Measurements from ENCODE around the gene ANGPT4. TPM values are rescaled to one million over a fixed set of nuclear protein-coding genes. Genes with fewer than 3 reads are reported as not detected.

ANGPT4 gene
- total RNA-seq, 4 donors from 2014 or later = 0.04 to 0.15 (median 0.10) TPM; not detected in 1

DNA sequence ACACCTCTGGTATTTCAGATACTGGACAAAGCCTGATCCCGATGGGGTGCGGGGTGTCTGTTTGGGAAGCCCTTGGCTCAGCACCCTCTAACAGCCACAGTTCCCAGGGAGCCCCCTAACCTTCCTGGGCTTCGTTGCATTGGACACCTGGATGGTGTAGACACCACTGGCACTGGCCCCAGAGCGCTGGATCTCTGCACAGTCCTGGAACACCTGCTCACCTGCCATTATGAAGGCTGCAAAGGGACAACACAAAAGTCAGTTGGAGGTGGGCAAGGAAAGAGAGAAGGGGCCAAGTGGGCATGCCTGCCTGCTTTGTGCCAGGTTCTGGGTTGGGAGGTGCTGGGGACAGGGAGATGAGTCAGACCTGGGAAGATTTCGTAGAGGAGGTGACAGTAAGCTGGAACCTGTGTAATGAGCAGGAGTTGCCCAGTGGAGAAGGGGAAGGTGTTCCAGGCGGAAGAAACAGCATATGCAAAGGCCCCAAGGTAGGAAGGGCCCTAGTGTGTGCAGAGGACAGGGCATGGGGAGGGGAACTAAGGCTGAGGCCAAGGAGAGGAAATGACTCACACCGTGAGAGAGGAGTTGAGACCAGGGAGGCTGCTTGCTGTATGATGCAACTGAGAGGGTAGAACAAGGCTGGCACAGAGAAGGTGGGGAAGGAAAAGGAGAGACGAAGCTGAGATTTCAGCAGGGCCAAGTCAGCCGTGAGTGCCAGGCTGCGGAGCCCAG lies 34.9 kb downstream of the ANGPT4 start:
- no peak for DNase-seq
- TF ChIP-seq POLR2A (IDR thresholded peaks at IDR 0.05) = no peak
- TF ChIP-seq, protein P1, sequence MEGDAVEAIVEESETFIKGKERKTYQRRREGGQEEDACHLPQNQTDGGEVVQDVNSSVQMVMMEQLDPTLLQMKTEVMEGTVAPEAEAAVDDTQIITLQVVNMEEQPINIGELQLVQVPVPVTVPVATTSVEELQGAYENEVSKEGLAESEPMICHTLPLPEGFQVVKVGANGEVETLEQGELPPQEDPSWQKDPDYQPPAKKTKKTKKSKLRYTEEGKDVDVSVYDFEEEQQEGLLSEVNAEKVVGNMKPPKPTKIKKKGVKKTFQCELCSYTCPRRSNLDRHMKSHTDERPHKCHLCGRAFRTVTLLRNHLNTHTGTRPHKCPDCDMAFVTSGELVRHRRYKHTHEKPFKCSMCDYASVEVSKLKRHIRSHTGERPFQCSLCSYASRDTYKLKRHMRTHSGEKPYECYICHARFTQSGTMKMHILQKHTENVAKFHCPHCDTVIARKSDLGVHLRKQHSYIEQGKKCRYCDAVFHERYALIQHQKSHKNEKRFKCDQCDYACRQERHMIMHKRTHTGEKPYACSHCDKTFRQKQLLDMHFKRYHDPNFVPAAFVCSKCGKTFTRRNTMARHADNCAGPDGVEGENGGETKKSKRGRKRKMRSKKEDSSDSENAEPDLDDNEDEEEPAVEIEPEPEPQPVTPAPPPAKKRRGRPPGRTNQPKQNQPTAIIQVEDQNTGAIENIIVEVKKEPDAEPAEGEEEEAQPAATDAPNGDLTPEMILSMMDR (IDR thresholded peaks at IDR 0.05 in 4 of 5, conservative IDR thresholded peaks at IDR 0.05 in 1 of 5) = no peak
- no peaks in the 10 kb centered on the region for H3K9me3 ChIP-seq
- peaks cover 0 to 7% (median 3%) of the 10 kb centered on the region in 3 donors for H3K27me3 ChIP-seq
- intact Hi-C loops (cut with DNase I; ENCODE audit: low total_unique reads) = no loop called here
- H3K4me3 ChIP-seq = no peak overlapping the region
- H3K4me1 ChIP-seq = no peaks in the 10 kb centered on the region
- H3K36me3 ChIP-seq = no peaks in the 10 kb centered on the region
- no peak for ATAC-seq
- H3K27ac ChIP-seq = no peak overlapping the region
- in situ Hi-C loops (cut with MboI; ENCODE audit: low sequenced_read_pairs in 4 of 4) = no loop called here

DNA sequence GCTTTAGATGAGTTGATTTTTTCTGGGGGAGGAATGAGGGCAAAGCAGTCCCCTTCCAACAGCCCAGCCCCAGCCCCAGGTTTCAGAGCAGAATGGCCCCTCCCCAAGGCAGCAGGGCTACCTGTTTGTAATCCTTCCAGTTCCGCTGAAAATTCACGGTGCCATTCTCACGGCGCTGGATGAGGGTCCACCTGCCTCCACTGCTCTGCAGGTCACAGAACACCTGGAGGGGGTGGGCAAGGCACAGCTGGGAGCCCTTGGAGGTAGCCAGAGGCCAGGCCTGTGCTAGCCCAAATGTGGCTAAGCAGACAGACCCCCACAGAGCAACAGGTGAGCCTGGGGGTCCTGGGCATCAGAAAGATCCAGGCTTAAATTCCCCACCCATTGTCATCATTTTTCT lies 36.5 kb downstream of the ANGPT4 start:
- H3K27ac ChIP-seq = no peak overlapping the region
- no peaks in the 10 kb centered on the region for H3K36me3 ChIP-seq
- H3K27me3 ChIP-seq = peaks cover 0 to 7% (median 3%) of the 10 kb centered on the region in 3 donors
- no peak overlapping the region for H3K4me3 ChIP-seq
- ATAC-seq = no peak
- in situ Hi-C loops (cut with MboI; ENCODE audit: low sequenced_read_pairs in 4 of 4) (no loop called here), intact Hi-C loops (cut with DNase I; ENCODE audit: low total_unique reads) (no loop called here)
- TF ChIP-seq POLR2A (IDR thresholded peaks at IDR 0.05) = no peak
- TF ChIP-seq, protein P1 (IDR thresholded peaks at IDR 0.05 in 4 of 5, conservative IDR thresholded peaks at IDR 0.05 in 1 of 5) = no peak
- H3K9me3 ChIP-seq = no peaks in the 10 kb centered on the region
- no peaks in the 10 kb centered on the region for H3K4me1 ChIP-seq
- DNase-seq = no peak

DNA sequence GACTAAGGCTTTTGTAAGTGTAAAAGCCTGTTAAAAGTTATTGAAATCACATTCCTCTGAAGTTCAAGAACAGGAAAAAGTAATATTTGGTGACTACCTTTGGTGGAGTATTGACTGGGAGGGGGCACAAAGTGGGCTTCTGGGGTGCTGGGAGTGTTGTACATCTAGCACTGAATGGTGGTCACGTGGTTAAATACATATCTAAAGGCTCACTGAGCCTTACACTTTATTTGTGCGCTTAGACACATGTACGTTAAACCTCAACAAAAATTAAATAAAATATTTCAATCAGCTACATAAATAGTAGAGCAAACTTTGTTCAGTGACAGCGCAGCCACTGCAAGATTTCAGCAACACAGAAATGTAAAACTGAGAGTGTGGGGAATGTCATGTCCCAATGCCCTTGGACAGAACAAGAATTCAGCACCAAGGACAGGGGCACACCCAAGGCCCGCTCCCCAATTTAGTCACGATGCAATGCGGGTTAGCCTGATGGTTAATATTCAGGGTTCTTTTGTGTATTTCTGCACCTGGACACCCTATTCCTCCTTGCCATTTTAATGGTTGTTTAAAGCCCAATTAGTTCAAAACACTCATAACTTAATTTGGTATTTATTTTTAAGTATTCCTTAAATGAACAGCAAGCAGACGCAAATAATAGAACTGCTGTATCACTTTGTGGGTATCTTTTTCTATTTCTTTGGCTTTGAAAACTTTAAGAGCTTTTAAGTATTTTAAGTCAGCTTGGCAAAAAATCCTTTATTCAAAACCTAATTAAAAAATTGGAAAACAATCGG lies 37.4 kb downstream of the ANGPT4 start:
- Histone ChIP-seq H3K27me3 (peaks cover 0 to 2% (median 0%) of the 10 kb centered on the region in 3 donors), H3K4me1 (no peaks in the 10 kb centered on the region), H3K4me3 (no peak overlapping the region), H3K27ac (no peak overlapping the region), H3K9me3 (no peaks in the 10 kb centered on the region), H3K36me3 (no peaks in the 10 kb centered on the region)
- no peak for DNase-seq
- intact Hi-C loops (cut with DNase I; ENCODE audit: low total_unique reads) (no loop called here), in situ Hi-C loops (cut with MboI; ENCODE audit: low sequenced_read_pairs in 4 of 4) (no loop called here)
- TF ChIP-seq, protein P1 (IDR thresholded peaks at IDR 0.05 in 4 of 5, conservative IDR thresholded peaks at IDR 0.05 in 1 of 5) = no peak
- TF ChIP-seq POLR2A (IDR thresholded peaks at IDR 0.05) = no peak
- no peak for ATAC-seq

DNA sequence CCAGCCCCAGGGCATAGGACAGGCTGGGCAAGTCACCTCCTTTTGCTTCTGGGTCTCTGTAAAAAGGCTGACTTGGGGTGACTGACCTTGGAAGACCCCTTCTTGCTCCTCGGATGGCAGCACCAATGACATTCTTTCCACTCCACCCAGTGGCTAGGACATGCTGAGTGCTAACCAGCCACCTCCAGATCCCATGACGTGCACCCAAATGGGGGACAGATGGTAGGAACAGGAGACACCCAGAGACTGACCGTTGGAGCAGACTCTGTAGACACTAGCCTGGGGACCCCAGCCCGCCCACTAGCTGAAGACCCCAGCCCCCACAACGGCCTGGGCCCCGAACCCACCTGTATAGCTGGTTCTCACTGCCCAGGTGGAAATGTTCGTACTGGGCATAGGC lies 38.3 kb downstream of the ANGPT4 start:
- in situ Hi-C loops (cut with MboI; ENCODE audit: low sequenced_read_pairs in 4 of 4) = no loop called here
- no peak for TF ChIP-seq POLR2A (IDR thresholded peaks at IDR 0.05)
- TF ChIP-seq, protein P1 (IDR thresholded peaks at IDR 0.05 in 4 of 5, conservative IDR thresholded peaks at IDR 0.05 in 1 of 5) = no peak
- ATAC-seq (no peak), DNase-seq (no peak)
- Histone ChIP-seq H3K27ac (no peak overlapping the region), H3K27me3 (peaks cover 0 to 4% (median 2%) of the 10 kb centered on the region in 3 donors), H3K4me1 (no peaks in the 10 kb centered on the region), H3K9me3 (no peaks in the 10 kb centered on the region), H3K36me3 (no peaks in the 10 kb centered on the region), H3K4me3 (no peak overlapping the region)
- intact Hi-C loops (cut with DNase I; ENCODE audit: low total_unique reads) = no loop called here

All from gastrocnemius medialis (tissue), 4 donors.